Panc1 (cell line): ENCODE results near the gene FAM83C.

ENCODE experiments used
- TCF7L2 ChIP-seq: IDR thresholded peaks from 2 replicates; pipeline ENCODE4 v1.6.1; 2011; ENCODE audit warnings: mild to moderate bottlenecking, low read depth, low read length, inconsistent platforms
- TF ChIP-seq, protein P1 (sequence below): fragments of 450-650 bp; IDR thresholded peaks from 2 replicates; pipeline ENCODE4 v1.5.1; 2017; ENCODE audit warnings: mild to moderate bottlenecking

DNA sequence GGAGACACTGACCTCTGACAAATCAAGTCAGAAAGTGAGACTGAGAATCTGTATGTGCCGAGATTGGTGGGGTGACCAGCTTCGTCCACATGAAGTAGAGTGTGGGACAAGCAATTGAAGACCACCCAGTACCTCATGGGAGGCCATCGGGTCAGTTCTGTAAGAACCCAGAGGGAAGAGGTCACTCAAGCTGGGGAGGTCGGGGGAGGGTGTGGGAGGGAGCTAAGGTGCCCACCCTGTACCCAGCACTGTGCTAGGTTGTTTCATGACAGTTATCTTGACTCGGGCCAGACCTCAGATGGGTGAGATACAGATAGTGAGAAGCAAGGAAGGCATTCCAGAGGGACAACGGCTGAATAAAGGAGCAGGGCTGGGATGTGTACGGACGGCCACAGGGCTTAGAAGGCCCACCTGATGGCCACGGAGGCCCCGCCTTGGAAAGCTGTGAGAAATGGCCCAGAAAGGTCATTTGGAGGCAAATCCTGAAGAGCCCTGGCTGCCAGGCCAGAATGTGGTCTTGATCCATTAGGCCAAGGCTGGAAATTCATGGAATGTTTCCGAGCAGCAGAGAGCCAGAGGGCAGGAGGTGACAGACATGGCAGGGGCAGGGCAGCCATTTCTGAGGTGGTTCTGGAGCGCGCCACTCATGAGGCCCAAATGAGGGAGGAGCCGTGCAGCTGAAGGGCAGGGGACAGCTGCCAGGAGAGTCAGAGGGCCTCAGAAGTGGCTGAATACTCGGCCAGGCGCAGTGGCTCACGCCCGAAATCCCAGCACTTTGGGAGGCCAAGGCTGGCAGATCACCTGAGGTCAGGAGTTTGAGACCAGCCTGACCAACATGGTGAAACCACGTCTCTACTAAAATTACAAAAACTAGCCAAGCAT is 22.0 kb downstream of the FAM83C start:
- TF ChIP-seq, protein P1, sequence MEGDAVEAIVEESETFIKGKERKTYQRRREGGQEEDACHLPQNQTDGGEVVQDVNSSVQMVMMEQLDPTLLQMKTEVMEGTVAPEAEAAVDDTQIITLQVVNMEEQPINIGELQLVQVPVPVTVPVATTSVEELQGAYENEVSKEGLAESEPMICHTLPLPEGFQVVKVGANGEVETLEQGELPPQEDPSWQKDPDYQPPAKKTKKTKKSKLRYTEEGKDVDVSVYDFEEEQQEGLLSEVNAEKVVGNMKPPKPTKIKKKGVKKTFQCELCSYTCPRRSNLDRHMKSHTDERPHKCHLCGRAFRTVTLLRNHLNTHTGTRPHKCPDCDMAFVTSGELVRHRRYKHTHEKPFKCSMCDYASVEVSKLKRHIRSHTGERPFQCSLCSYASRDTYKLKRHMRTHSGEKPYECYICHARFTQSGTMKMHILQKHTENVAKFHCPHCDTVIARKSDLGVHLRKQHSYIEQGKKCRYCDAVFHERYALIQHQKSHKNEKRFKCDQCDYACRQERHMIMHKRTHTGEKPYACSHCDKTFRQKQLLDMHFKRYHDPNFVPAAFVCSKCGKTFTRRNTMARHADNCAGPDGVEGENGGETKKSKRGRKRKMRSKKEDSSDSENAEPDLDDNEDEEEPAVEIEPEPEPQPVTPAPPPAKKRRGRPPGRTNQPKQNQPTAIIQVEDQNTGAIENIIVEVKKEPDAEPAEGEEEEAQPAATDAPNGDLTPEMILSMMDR: no peak
- no peak for TF ChIP-seq TCF7L2
